Suprapubic skin (tissue), 4 donors: ENCODE data around the gene INAFM2. TPM values are rescaled to one million over a fixed set of nuclear protein-coding genes. Genes with fewer than 3 reads are reported as not detected.

Source experiments
- DNase-seq, 2 donors: peaks; one replicate each; pipeline ENCODE4 v3.0.0-alpha.2; 2019; ENCODE audit warnings: low spot score in 2 of 2
- H3K27ac ChIP-seq: fragments of 200-600 bp; sonication (generic); one replicate; pipeline ENCODE4 v1.5.1; 2019
- H3K27me3 ChIP-seq: fragments of 200-600 bp; sonication (generic); one replicate; pipeline ENCODE4 v1.5.1; 2019
- H3K36me3 ChIP-seq: fragments of 200-600 bp; sonication (generic); one replicate; pipeline ENCODE4 v1.5.1; 2019
- H3K4me1 ChIP-seq: fragments of 200-600 bp; sonication (generic); one replicate; pipeline ENCODE4 v1.5.1; 2019
- H3K4me3 ChIP-seq: fragments of 200-600 bp; sonication (generic); one replicate; pipeline ENCODE4 v1.5.1; 2019; ENCODE audit warnings: mild to moderate bottlenecking
- H3K9me3 ChIP-seq: fragments of 200-600 bp; sonication (generic); one replicate; pipeline ENCODE4 v1.5.1; 2019
- EP300 ChIP-seq: sonication (generic); formaldehyde crosslinking; IDR thresholded peaks from one replicate; pipeline ENCODE4 v1.6.1; 2017; ENCODE audit warnings: antibody characterized with exemption
- POLR2AphosphoS5 ChIP-seq, 3 donors: sonication (generic); formaldehyde crosslinking; IDR thresholded peaks; one replicate each; pipeline ENCODE4 v1.6.1; 2017; ENCODE audit warnings: antibody characterized with exemption in 3 of 3
- WGBS: methylation state at CpG from one replicate; pipeline ENCODE4 v1.1.5; 2018; 5-methylcytosine and 5-hydroxymethylcytosine counted together
- total RNA-seq, 4 donors: library from RNA; depleted of rRNA; stranded (reverse); fragments of >200 nt; gene quantifications; one replicate each; pipeline ENCODE4 v1.1.0, GENCODE V29; 2016
- TF ChIP-seq, protein P1 (sequence below), 2 donors: fragments of 200-600 bp in 1 of 2; fragments of 450-650 bp in 1 of 2; sonication (generic) in 1 of 2; IDR thresholded peaks; one replicate each; pipeline ENCODE4 v1.5.1; 2016 to 2019; ENCODE audit warnings: antibody characterized with exemption in 2 of 2, mild to moderate bottlenecking in 1 of 2, moderate library complexity in 1 of 2

The INAFM2 gene
- total RNA-seq, 4 donors from 2014 or later = 3.3 to 9.1 (median 6.1) TPM

DNA sequence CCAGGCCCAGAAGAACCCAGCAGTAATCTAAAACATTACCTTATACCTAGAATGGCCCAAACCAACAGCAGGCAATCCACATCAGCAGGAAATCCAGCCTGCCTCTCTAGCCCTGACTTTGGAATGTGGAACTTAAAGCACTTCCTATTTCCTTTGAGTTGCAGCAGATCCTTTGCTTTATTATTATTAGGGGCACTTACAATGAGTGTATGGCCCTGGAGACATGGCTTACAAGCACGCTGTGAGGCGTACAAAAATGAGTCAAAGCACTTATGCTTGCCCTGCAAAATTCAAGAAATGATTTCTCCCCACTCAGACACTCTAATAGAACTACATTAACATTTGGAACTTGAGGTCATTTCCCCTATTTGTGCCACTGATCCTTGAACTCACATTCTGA, 49.5 kb downstream of the INAFM2 start:
- no peak for DNase-seq
- TF ChIP-seq EP300 = no peak
- no peak for TF ChIP-seq POLR2AphosphoS5 (IDR thresholded peaks at IDR 0.05)
- TF ChIP-seq, protein P1, sequence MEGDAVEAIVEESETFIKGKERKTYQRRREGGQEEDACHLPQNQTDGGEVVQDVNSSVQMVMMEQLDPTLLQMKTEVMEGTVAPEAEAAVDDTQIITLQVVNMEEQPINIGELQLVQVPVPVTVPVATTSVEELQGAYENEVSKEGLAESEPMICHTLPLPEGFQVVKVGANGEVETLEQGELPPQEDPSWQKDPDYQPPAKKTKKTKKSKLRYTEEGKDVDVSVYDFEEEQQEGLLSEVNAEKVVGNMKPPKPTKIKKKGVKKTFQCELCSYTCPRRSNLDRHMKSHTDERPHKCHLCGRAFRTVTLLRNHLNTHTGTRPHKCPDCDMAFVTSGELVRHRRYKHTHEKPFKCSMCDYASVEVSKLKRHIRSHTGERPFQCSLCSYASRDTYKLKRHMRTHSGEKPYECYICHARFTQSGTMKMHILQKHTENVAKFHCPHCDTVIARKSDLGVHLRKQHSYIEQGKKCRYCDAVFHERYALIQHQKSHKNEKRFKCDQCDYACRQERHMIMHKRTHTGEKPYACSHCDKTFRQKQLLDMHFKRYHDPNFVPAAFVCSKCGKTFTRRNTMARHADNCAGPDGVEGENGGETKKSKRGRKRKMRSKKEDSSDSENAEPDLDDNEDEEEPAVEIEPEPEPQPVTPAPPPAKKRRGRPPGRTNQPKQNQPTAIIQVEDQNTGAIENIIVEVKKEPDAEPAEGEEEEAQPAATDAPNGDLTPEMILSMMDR (IDR thresholded peaks at IDR 0.05) = no peak
- 30% methylated on average over 2 of the region's 2 CpGs for WGBS
- H3K27me3 ChIP-seq = no peaks in the 10 kb centered on the region
- H3K36me3 ChIP-seq = no peaks in the 10 kb centered on the region
- H3K9me3 ChIP-seq = no peaks in the 10 kb centered on the region
- no peak overlapping the region for H3K4me3 ChIP-seq
- H3K4me1 ChIP-seq = peaks cover 5% of the 10 kb centered on the region
- H3K27ac ChIP-seq = no peak overlapping the region

Other genes starting within 250 kb of the INAFM2 start
- 10 to 100 TPM in 2 of 4 donors, 1 to 10 TPM in 2; 2.6 to 11.1 (median 9.8) TPM for gene BMF, start 214.8 kb upstream of the INAFM2 start, total RNA-seq
- gene BUB1B, start 162.6 kb upstream of the INAFM2 start, total RNA-seq = 10 to 100 TPM in 2 of 4 donors, 1 to 10 TPM in 2; 1.8 to 12.2 (median 8.8) TPM
- gene PAK6, start 84.6 kb upstream of the INAFM2 start, total RNA-seq = 100 to 1,000 TPM in 1 of 4 donors, 10 to 100 TPM in 3; 71.7 to 145 (median 79.2) TPM
- gene ANKRD63, start 40.6 kb upstream of the INAFM2 start, total RNA-seq = not detected
- gene PLCB2, start 15.8 kb upstream of the INAFM2 start, total RNA-seq = 1 to 10 TPM in 3 of 4 donors, under 1 TPM in 1; 0.34 to 3.0 (median 2.0) TPM
- 10 to 100 TPM in 2 of 4 donors, 1 to 10 TPM in 2; 6.1 to 47.9 (median 10.9) TPM for gene CCDC9B, start 17.2 kb downstream of the INAFM2 start, total RNA-seq
- gene PHGR1, start 27.3 kb downstream of the INAFM2 start, total RNA-seq = not detected
- under 1 TPM in 3 of 4 donors, not detected in 1; 0.04 to 0.21 (median 0.05) TPM for gene DISP2, start 34.5 kb downstream of the INAFM2 start, total RNA-seq
- 10 to 100 TPM; 13.5 to 24.3 (median 18.9) TPM for gene KNSTRN, start 59.0 kb downstream of the INAFM2 start, total RNA-seq
- gene IVD, start 82.1 kb downstream of the INAFM2 start, total RNA-seq = 10 to 100 TPM in 2 of 4 donors, 1 to 10 TPM in 2; 7.7 to 18.3 (median 13.3) TPM
- 10 to 100 TPM; 16.8 to 24.6 (median 19.2) TPM for gene BAHD1, start 117.3 kb downstream of the INAFM2 start, total RNA-seq
- 10 to 100 TPM in 1 of 4 donors, 1 to 10 TPM in 3; 6.9 to 13.6 (median 8.3) TPM for gene CHST14, start 147.3 kb downstream of the INAFM2 start, total RNA-seq
- 10 to 100 TPM; 13.4 to 27.6 (median 19.6) TPM for gene CCDC32, start 241.3 kb downstream of the INAFM2 start, total RNA-seq
- 10 to 100 TPM in 3 of 4 donors, 1 to 10 TPM in 1; 8.1 to 14.0 (median 12.1) TPM for gene RPUSD2, start 245.6 kb downstream of the INAFM2 start, total RNA-seq